Inferior parietal cortex (tissue), 1 donor: Measurements from ENCODE around the gene MMP15.
"Not testable (repeated sequence)": the region's sequence is repeated elsewhere in the genome, so short reads cannot be mapped to it uniquely, and the experiment has no call there.

ENCODE experiments used
- DNase-seq: peaks from one replicate; pipeline ENCODE4 v3.0.0-alpha.2; 2016; ENCODE audit errors: extremely low spot score

The MMP15 gene

DNA sequence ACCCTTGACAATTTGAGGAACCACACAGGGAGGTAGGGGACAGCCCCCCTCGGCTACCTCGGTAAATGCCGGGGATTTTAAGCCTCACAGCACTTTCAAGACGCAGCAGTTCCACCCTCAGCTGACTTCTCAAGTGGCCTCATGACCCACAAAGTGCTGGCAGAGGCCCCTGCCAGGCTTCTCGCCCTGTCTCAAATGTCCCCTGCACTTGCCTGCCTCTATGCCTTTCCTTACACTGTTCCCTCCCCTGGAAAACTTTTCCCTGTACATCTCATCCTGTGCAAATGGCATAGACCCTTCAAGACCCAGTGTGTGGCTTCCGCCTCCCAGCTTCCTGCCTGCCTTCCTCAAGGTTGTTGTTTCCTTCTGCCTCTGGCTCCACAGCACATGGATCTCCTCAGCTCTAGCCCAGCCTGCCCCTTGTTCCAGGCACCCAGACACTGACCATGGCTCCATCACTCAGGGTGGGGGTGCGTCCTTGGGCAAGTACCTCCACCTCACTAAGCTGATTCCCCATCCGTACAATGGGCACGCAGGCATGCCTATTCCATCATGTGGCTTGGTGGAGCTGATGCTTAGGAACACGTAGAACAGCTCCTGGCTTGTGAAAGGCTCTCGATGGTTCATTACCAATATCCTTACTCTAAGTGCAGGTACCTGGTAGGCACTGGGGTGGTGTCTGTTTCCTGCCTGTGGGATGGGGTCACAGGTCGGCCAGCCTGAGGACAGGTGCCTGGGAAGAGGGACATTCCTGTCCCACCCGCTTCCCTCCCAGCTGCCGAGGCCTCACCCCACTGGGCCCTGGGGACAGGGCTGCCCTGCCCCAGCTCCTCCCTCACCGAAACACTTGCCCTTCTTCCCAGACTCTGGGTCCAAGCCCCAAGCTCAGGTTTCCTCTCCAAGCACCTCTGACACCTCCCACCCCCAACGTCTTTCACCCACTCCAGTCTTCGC, 24.0 kb downstream of the MMP15 start:
- no peak for DNase-seq

DNA sequence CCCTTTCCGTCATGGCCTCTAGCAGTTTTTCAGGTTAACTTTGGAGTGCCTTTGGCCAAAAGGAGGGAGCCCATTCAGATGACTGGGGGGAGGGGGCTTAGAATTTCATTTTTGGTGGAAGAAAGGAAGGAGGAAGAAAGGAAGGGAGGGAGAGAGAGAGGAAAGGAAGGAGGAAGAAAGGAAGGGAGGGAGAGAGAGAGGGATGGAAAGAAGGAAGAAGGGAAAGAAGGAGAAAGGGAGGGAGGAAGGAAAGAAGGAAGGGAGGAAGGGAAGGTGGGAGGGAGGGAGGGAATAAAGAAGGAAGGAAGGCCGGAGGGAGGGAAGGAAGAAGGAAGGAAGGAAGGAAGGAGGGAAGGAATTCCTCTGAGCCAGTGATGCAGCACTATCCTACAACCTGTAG, 25.7 kb downstream of the MMP15 start:
- DNase-seq, result no peak

DNA sequence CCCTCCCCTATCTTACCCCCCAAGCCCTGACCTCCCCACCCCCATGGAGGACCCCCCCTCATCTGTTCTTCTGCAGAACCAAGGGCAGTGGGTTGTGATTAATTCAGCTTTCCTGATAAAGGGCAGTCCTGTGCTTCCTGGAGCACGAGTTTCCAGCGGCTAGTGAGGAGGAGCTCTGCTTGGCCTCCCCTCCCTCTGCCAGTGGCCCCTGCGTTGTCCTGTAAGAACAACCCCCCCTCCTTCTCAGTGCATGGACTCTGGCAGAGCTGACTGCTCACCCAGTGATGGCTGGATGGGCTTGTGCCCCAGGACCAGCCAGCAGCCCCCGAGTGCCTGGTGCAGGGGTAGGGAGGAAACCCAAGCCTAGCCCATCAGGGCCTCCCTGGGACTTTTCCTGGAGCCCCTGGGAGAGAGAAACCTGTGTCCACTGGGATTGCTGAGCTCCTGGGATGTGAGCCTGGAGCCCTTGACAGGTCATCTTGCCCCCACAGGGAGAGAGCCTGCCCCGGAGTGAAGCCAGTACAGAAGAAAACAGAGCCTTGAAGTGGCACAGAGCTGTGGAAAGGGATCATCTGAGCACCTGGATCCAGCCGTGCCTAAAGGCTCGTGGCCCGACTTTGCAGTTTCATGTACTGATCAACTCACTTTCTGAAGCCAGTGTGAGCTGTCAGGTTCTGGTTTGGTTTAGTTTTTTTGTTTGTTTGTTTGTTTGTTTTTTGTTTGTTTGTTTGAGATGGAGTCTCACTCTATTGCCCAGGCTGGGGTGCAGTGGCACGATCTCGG, 26.5 kb downstream of the MMP15 start:
- DNase-seq, result no peak

DNA sequence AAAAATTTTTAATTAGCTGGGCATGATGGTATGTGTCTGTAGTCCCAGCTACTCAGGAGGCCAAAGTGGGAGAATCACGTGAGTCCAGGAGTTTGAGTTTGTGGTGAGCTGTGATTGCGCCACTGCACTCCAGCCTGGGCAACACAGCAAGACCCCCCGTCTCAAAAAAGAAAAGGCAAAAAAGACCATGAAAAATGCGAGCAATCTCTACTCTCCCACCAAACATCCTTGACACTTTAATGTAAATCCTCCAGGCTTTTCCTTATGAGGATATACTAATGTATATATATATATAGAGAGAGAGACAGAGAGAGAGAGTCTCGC, 28.1 kb downstream of the MMP15 start:
- DNase-seq, result no peak

DNA sequence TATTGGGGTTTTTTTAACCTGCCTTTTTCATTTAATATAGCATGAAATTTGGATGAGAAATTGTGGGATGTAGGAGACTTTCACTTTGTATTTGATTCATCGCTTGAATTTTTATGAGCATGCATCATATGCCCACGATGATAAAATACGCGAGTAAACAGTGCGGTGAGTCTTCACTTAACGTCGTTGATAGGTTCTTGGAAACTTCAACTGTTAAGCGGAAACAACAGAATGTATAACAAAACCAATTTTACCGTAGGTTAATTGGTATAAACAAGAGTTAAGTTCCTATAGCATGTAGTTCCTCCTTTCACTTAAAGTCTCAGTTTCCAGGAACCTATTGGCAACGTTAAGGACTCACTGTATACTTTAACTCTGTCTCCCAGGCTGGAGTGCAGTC, 28.7 kb downstream of the MMP15 start:
- no peak for DNase-seq

DNA sequence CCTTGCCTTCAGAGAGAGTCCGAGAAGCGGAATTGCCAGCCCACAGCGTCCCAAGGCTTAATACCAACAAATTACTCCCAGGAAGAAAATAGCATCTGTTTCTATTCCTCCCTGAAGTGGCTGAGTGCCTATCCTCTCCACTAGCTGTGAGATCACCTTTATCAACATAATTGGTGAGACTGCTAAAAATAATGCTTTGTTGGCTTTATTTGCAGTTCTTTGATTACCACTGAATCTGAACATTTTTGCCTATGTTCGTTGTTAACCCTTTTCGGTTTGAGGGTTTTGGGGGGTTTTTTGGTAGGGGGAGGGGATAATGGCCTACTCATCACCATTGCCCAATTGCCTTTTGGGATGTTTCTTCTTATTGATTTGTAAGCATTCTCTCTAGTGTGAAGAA, 31.0 kb downstream of the MMP15 start:
- no peak for DNase-seq

DNA sequence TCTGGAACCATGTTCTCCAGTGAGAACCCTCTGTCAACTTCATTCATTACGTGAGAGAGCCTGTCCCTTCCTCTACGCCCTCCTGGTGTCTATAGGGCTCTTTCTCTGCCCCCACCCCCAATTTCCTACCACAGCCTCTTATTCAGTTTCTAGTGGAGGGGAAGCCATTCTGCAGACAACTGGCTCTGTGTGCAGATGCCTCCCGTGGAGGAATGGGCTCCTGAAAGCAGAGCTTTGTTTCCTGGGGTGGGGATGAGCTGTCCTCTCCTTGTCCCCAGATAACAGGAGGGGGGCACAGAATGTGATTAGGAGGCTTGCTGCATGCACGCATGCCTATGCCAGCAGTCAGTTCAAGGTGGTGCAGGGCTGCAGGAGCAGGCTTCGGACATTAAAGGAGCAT, 31.6 kb downstream of the MMP15 start:
- DNase-seq, result no peak

DNA sequence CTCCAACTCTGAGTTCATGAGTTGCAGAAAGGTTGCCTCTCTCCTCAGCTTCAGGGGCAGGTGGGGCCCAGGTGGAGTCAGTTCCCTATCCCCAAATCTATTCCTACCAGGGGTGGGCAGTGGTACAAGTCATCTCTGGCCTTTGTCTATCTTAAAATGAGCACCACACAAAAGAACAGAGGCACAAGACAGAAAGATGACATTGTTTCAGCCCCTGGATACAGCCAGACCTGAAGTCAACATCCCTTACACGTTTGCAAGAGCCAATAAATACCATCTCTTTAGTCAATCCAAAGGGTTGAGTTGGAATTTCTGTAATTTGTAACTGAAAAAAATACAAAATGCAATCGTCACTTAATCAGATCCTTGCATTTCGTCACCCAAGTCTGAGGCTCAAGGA, 32.2 kb downstream of the MMP15 start:
- DNase-seq, result no peak

DNA sequence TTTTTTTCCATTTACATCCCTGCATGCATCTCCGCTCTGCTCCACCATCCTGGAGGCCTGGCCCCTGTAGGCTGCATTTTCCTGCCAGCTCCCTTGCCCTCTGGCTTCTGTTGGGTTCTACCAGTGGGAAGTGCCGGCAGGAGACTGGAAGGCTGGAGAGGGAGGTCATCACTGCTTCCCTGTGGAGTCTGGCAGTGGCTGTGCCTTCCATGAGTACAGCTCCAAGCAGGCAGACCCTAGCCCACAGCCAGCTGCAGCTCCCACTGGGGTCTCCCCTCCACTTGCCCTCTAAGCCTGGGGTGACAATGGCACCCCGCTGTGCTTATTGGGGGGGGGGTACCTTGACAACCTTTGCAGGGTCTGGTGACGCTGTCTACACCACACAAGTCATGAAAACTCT, 37.3 kb downstream of the MMP15 start:
- no peak for DNase-seq

DNA sequence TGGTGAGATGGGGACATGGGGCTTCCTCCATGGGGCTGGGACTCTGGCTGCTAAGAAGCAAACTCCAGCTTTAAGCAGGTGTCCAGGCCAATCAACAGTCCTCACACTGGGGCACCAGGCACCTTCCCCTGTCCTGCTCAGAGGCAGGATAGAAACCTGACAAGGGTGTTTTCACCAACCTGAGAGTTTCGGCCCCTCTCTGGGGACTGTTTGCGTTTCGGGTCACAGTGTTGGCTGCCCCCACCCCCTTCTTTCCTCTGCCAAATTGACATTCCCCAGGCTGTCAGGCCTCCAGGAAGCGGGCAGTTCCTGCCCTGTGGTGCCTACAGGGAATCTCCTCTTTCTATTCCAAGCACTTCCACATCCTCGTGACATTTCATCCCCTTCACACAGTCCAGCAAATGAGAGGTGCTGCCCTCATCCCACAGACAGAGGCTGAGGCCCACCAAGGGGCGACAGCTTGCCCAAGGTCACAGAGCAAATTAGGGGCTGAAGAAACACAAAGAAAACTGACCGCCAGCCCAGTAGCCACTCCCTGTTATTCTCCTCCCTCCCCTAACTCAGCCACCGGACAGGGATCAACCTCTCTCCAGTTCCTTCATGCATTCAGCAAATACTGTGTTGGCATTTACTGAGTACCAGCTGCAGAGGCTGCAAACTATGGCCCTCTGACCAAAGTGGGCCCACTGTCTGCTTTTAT, 38.0 kb downstream of the MMP15 start:
- no peak for DNase-seq

DNA sequence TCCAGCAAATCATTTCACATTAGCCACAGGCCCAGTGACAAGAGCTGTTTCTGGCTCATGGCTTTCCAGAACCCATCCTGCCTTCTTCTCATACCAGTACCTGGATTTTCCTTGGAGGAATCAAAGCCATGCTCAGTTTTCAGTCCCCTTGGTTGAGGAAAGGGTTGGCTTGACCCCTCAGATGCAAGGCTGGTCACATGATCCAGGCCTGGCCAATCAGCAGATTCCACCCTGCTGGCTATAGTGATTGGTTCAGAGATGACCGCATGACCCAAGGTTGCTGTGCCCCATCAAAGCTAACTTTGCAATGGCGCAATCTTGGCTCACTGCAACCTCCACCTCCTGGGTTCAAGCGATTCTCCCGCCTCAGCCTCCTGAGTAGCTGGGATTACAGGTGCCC, 45.0 kb downstream of the MMP15 start:
- DNase-seq, result no peak

DNA sequence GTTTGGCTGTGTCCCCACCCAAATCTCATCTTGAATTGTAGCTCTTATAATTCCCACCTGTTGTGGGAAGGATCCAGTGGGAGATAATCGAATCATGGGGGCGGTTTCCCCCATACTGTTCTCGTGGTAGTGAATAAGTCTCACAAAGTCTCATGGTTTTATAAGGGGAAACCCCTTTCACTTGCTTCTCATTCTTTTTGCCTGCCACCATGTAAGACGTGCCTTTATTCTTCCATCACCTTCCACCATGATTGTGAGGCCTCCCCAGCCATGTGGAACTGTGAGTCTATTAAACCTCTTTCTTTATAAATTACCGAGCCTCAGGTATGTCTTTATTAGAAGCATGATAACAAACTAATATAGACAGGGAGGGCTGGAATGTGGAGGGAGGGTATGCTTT, 46.6 kb downstream of the MMP15 start:
- DNase-seq, result not testable (repeated sequence)

DNA sequence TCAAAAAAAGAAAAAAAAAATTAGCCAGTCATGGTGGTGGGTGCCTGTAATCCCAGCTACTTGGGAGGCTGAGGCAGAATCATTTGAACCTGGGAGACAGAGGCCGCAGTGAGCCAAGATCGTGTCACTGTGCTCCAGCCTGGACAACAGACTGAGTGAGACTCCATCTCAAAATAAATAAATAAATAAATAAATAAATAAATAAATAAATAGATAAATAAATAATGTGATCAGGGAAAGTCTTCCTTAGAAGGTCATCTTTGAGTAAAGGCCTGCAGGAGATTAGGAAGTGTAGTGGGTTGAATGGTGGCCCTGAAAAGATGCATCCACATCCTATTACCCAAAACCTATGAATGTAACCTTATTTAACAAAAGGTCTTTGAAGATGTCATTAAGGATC, 47.5 kb downstream of the MMP15 start:
- DNase-seq, result not testable (repeated sequence)

DNA sequence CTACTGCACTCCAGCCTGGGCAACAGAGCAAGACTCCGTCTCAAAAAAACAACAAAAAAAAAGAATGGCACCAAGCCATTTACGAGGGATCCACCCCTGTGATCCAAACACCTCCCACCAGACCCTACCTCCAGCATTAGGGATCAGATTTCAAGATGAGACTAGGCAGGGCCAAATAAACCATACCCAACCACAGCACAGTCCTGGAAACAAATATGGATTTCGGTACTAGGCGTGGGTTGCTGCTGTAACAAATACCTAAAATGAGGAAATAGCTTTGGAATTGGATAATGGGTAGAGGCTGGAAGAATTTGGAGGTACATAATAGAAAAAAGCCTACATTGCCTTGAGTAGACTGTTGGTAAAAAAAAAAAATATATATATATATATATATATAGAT, 49.1 kb downstream of the MMP15 start:
- DNase-seq, result no peak

DNA sequence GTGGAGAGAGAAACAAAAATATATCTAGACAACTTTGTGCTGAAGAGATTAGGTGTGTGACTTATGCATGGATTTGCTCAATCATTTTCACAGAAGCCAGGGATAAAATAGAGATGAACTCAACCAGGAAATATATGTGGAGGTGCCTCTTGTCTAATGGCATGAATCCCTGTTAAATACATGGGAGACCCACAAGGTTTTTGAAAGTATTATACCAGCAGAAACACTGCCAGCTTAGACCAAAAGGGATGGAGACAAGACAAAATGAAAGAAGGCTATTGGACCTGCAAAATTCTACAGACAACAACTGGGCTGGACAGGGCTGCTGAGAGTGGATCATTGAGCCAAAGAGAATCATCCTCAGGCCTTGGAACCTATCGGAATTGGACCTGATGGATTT, 51.0 kb downstream of the MMP15 start:
- DNase-seq, result no peak

DNA sequence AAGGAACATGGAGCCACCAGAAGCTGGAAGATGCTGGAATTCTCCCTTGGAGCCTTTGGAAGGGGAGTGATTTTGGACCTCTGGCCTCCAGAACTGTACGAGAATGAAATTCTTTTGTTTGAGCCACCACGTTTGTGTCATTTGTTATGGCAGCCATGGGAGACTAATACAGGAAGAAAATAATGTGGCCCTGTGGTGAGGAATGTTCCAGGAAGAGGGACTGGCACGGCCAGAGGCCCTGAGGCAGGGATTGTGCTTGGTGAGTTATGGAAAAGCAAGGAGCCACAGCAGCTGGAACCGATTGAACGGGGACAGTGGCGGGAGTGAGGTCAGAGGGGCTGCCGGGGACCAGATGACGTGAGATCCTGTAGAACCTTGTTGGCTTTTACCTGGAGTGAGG, 52.2 kb downstream of the MMP15 start:
- no peak for DNase-seq

DNA sequence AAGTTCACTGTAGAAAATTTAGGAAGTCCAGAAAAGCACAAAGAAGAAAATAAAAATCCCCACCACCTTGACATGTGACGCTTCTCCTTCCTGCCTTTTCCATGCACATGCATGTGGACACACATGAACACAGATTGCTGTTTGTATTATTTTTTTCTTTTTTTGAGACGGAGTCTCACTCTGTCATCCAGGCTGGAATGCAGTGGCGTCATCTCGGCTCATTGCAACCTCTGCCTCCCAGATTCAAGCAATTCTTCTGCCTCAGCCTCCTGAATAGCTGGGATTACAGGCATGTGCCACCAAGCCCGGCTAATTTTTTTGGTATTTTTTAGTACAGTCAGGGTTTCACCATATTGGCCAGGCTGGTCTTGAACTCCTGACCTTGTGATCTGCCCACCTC, 55.1 kb downstream of the MMP15 start:
- DNase-seq, result not testable (repeated sequence)

DNA sequence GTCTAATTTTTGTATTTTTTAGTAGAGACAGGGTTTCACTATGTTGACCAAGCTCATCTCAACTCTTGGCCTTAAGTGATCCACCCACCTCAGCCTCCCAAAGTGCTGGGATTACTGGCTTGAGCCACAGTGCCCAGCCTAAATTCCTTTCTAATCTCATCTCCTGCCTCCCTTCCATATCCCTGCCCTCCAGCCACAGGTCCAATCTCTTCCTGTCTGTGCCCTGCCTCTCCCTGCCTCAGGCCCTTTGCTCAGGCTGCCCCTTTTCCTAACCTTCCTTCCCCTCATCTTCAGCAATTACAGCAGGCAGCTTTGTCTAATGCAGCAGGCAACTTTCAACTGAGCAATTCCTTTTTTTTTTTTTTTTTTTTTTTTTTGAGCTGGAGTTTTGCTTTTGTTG, 56.8 kb downstream of the MMP15 start:
- DNase-seq, result no peak

DNA sequence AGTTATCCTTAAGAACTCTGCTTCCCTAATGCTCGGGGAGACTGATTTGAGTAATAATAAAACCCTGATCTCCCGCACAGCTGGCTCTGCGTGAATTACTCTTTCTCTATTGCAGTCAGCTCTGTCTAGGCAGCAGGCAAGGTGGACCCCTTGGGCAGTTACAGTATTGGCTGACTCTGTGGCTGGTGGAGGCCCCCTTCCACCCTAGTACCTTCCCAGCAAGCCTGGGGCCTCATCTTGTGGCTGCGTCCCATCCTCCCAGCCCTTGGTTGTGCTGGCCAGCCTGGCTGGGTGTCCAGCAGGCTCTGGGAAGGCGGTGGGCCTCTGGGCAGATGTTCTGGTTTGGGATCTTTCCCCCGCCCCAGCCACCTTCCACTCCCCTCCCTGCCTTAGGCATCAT, 59.1 kb downstream of the MMP15 start:
- DNase-seq, result no peak

DNA sequence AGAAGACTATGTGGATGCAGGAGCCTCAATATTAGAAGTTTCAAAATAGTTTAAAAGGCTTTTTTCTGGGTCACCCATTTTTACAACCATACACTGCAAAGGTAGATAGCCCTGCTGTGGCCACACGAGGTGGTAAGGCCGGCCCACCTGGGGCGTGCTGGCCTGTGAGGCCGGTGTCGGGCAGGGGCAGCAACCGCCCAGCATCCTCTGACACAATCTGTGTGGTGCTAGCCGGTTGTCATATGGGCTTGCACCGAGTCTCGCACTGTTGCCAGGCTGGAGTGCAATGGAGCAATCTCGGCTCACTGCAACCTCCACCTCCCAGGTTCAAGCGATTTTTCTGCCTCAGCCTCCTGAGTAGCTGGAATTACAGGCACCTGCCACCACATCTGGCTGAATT, 59.6 kb downstream of the MMP15 start:
- no peak for DNase-seq

DNA sequence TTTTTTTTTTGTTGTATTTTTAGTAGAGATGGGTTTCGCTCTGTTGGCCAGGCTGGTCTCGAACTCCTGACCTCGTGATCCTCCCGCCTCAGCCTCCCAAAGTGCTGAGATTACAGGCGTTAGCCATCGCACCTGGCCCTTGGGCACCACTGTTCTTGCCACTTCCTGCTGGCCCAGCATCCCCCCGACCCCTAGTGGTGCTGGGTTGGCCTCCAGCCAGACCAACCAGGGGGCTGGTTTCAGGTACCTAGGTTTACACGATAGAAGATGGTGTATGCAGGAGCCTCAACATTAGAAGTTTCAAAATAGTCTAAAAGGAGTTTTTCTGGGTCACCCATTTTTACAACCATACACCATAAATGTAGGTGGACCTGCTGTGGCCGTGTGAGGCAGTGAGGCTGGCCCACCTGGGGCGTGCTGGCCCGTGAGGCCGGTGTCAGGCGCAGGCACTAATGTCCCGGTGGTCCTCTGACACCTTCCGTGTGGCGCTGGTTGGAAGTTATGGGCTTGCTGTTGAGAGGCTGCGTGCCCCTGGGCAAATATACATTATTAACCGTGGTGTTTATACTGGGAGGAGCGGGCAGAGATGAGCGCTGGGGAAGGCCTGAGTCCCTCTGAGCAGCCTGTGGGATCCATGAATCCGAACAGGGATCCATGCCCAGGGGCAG, 60.2 kb downstream of the MMP15 start:
- no peak for DNase-seq
